ENCODE measurements around the gene COL7A1.

The COL7A1 gene

DNA sequence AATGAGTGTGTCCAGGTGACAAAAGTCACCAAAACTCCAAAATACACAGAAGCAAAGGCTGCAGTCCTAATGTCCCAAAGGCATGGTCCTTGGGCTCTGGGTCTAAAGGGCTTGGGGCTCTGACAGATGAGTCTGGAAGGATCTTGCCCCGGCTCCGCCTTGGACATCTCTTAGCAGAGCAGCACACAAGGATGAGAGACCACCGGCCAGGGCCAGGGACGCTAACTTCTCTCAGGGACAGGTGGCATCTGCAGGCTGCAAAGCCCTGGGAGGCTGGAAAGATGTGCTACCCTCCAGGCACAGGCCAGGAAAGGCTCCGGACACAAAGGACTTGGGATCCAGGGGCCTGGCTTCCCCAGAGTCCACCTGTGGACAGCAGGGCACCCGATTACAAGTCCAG lies 77.1 kb downstream of the COL7A1 start:
- Mint-ChIP-seq H3K27me3 (ENCODE audit: low read depth, poor library complexity) (peaks cover 6% of the 10 kb centered on the region), H3K36me3 (ENCODE audit: low read depth) (peaks cover 5% of the 10 kb centered on the region), H3K9me3 (no peaks in the 10 kb centered on the region), H3K27ac (peak overlapping the region; percentile 66), H3K4me1 (no peaks in the 10 kb centered on the region), H3K4me3 (no peak overlapping the region)
- TF ChIP-seq, protein P1, sequence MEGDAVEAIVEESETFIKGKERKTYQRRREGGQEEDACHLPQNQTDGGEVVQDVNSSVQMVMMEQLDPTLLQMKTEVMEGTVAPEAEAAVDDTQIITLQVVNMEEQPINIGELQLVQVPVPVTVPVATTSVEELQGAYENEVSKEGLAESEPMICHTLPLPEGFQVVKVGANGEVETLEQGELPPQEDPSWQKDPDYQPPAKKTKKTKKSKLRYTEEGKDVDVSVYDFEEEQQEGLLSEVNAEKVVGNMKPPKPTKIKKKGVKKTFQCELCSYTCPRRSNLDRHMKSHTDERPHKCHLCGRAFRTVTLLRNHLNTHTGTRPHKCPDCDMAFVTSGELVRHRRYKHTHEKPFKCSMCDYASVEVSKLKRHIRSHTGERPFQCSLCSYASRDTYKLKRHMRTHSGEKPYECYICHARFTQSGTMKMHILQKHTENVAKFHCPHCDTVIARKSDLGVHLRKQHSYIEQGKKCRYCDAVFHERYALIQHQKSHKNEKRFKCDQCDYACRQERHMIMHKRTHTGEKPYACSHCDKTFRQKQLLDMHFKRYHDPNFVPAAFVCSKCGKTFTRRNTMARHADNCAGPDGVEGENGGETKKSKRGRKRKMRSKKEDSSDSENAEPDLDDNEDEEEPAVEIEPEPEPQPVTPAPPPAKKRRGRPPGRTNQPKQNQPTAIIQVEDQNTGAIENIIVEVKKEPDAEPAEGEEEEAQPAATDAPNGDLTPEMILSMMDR (IDR thresholded peaks at IDR 0.05), result no peak
- DNase-seq, result no peak

DNA sequence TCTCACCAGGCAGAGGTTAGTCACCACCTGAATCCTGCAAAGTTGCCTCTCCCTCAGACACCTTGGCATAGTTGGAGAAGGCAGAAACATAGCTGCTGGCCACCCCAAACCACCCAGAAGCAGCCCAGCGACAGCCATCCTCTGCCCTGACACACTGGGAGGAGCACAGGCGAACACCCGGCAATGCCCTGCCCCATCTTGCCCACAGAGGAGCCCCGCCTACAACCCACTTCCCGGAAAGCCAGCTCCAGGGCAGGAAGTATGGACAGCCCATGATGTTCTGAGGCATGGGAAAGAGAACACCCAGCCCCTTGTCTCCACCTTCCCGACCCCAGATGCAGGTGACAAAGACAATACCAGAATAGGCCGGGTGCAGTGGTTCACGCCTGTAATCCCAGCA lies 78.6 kb downstream of the COL7A1 start:
- H3K36me3 Mint-ChIP-seq (ENCODE audit: low read depth), result peaks cover 5% of the 10 kb centered on the region
- no peaks in the 10 kb centered on the region for H3K4me1 Mint-ChIP-seq
- TF ChIP-seq, protein P1 (IDR thresholded peaks at IDR 0.05), result no peak
- peaks cover 6% of the 10 kb centered on the region for H3K27me3 Mint-ChIP-seq (ENCODE audit: low read depth, poor library complexity)
- DNase-seq, result no peak
- H3K27ac Mint-ChIP-seq, result no peak overlapping the region
- no peak overlapping the region for H3K4me3 Mint-ChIP-seq
- H3K9me3 Mint-ChIP-seq, result no peaks in the 10 kb centered on the region

DNA sequence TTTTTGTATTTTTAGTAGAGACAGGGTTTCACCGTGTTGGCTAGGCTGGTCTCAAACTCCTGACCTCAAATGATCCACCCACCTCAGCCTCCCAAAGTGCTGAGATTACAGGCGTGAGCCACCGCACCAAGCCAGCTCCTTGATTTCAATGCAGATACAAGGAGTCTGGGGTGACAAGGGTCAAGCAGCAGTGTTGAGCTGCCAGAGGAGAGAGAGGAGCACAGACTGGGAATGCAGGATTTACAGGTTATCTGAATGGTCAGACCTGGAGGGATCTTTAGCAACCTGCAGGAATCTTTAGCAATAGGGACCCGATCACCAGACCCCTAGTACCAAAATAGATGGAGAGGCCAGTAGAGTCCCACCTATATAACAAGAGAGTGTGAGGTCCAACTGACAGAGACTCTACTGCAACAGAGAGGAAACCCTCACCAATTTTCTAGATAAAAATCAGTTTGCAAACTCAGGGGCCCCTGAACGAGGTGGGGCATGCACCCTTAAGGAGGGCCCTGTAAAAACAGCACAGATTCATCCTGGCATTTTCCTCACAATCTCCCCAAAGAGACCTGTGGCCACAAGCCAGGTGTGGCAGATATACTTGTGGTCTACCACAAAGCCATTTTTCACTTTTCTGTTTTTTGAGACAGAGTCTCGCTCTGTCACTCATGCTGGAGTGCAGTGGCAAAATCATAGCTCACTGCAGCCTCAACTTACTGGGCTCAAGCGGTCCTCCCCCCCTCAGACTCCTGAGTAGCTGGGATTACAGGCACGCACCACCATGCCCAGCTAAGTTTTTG lies 80.5 kb downstream of the COL7A1 start:
- no peak for DNase-seq
- no peaks in the 10 kb centered on the region for H3K4me1 Mint-ChIP-seq

More for the DNA sequence above, 80.5 kb downstream of the COL7A1 start:
- H3K27me3 Mint-ChIP-seq (ENCODE audit: low read depth, poor library complexity), result peaks cover 6% of the 10 kb centered on the region
- H3K9me3 Mint-ChIP-seq, result no peaks in the 10 kb centered on the region
- H3K4me3 Mint-ChIP-seq, result no peak overlapping the region
- H3K27ac Mint-ChIP-seq, result no peak overlapping the region
- TF ChIP-seq, protein P1 (IDR thresholded peaks at IDR 0.05), result no peak
- H3K36me3 Mint-ChIP-seq (ENCODE audit: low read depth), result peaks cover 5% of the 10 kb centered on the region
